ENCODE data around the gene RAMAC. TPM values are rescaled to one million over a fixed set of nuclear protein-coding genes. Genes with fewer than 3 reads are reported as not detected.

The RAMAC gene
- total RNA-seq, 3 donors from 2014 or later (not counting 1 experiment from before 2014, with no cell fraction given): 15.4 to 27.2 (median 25.7) TPM

GRCh38 chr15:82971218-82971984 lies 14.6 kb upstream of the RAMAC start:
- ATAC-seq: no peak
- WGBS (ENCODE audit: insufficient coverage): no CpG with 5 or more reads among the region's 2 CpGs
- no peak for DNase-seq
- H3K36me3 ChIP-seq (ENCODE audit: control insufficient read depth, insufficient read depth, low read length): no peaks in the 10 kb centered on the region
- no peaks in the 10 kb centered on the region for H3K36me3 Mint-ChIP-seq
- H3K4me1 ChIP-seq (ENCODE audit: control insufficient read depth, insufficient read depth, low read length): peaks cover 6% of the 10 kb centered on the region
- no peak for TF ChIP-seq CTCF (IDR thresholded peaks at IDR 0.05)
- no peaks in the 10 kb centered on the region for H3K9me3 ChIP-seq (ENCODE audit: control insufficient read depth, insufficient read depth, low read length)
- H3K4me3 ChIP-seq (ENCODE audit: low read length): no peak overlapping the region
- H3K4me3 Mint-ChIP-seq: no peak overlapping the region
- no peaks in the 10 kb centered on the region for H3K9me3 Mint-ChIP-seq
- H3K27ac Mint-ChIP-seq: no peak overlapping the region
- no peaks in the 10 kb centered on the region for H3K27me3 Mint-ChIP-seq (ENCODE audit: low read depth in 2 of 2)
- no peaks in the 10 kb centered on the region for H3K27me3 ChIP-seq (ENCODE audit: control insufficient read depth, insufficient read depth, low read length)
- intact Hi-C loops (cut with micrococcal nuclease): no loop called here
- peaks cover 6% of the 10 kb centered on the region in 2 donors for H3K4me1 Mint-ChIP-seq
- no peak overlapping the region for H3K27ac ChIP-seq (ENCODE audit: low read length)

GRCh38 chr15:82972990-82973389 lies 13.0 kb upstream of the RAMAC start:
- Histone ChIP-seq H3K27ac (ENCODE audit: low read length) (no peak overlapping the region), H3K36me3 (ENCODE audit: control insufficient read depth, insufficient read depth, low read length) (no peaks in the 10 kb centered on the region), H3K4me3 (ENCODE audit: low read length) (no peak overlapping the region), H3K27me3 (ENCODE audit: control insufficient read depth, insufficient read depth, low read length) (no peaks in the 10 kb centered on the region), H3K9me3 (ENCODE audit: control insufficient read depth, insufficient read depth, low read length) (no peaks in the 10 kb centered on the region), H3K4me1 (ENCODE audit: control insufficient read depth, insufficient read depth, low read length) (no peaks in the 10 kb centered on the region)
- Mint-ChIP-seq H3K4me3 (no peak overlapping the region), H3K27me3 (ENCODE audit: low read depth in 2 of 2) (no peaks in the 10 kb centered on the region), H3K4me1 (no peaks in the 10 kb centered on the region), H3K36me3 (no peaks in the 10 kb centered on the region), H3K27ac (no peak overlapping the region), H3K9me3 (no peaks in the 10 kb centered on the region)
- DNase-seq (no peak), ATAC-seq (no peak)
- no peak for TF ChIP-seq CTCF (IDR thresholded peaks at IDR 0.05)
- WGBS (ENCODE audit: insufficient coverage): 100% methylated on average over 1 of the region's 1 CpG
- intact Hi-C loops (cut with micrococcal nuclease): no loop called here

GRCh38 chr15:82977076-82977475 lies 8.9 kb upstream of the RAMAC start:
- Mint-ChIP-seq H3K36me3 (no peaks in the 10 kb centered on the region), H3K27me3 (ENCODE audit: low read depth in 2 of 2) (no peaks in the 10 kb centered on the region), H3K27ac (no peak overlapping the region), H3K4me3 (no peak overlapping the region), H3K4me1 (no peaks in the 10 kb centered on the region), H3K9me3 (no peaks in the 10 kb centered on the region)
- intact Hi-C loops (cut with micrococcal nuclease): no loop called here
- Histone ChIP-seq H3K4me1 (ENCODE audit: control insufficient read depth, insufficient read depth, low read length) (no peaks in the 10 kb centered on the region), H3K9me3 (ENCODE audit: control insufficient read depth, insufficient read depth, low read length) (no peaks in the 10 kb centered on the region), H3K4me3 (ENCODE audit: low read length) (no peak overlapping the region), H3K36me3 (ENCODE audit: control insufficient read depth, insufficient read depth, low read length) (no peaks in the 10 kb centered on the region), H3K27me3 (ENCODE audit: control insufficient read depth, insufficient read depth, low read length) (no peaks in the 10 kb centered on the region), H3K27ac (ENCODE audit: low read length) (no peak overlapping the region)
- DNase-seq: no peak
- ATAC-seq: no peak
- WGBS (ENCODE audit: insufficient coverage): 75% methylated on average over 1 of the region's 1 CpG
- no peak for TF ChIP-seq CTCF (IDR thresholded peaks at IDR 0.05)

- Histone ChIP-seq H3K4me1 (ENCODE audit: control insufficient read depth, insufficient read depth, low read length) (no peaks in the 10 kb centered on the region), H3K27me3 (ENCODE audit: control insufficient read depth, insufficient read depth, low read length) (no peaks in the 10 kb centered on the region), H3K27ac (ENCODE audit: low read length) (no peak overlapping the region), H3K4me3 (ENCODE audit: low read length) (no peak overlapping the region), H3K36me3 (ENCODE audit: control insufficient read depth, insufficient read depth, low read length) (no peaks in the 10 kb centered on the region), H3K9me3 (ENCODE audit: control insufficient read depth, insufficient read depth, low read length) (no peaks in the 10 kb centered on the region)
- DNase-seq (no peak), ATAC-seq (no peak)
- intact Hi-C loops (cut with micrococcal nuclease): no loop called here
- TF ChIP-seq CTCF (IDR thresholded peaks at IDR 0.05): no peak
- H3K9me3 Mint-ChIP-seq: no peaks in the 10 kb centered on the region
- H3K4me3 Mint-ChIP-seq: no peak overlapping the region
- H3K36me3 Mint-ChIP-seq: no peaks in the 10 kb centered on the region
- no peaks in the 10 kb centered on the region for H3K27me3 Mint-ChIP-seq (ENCODE audit: low read depth in 2 of 2)
- H3K4me1 Mint-ChIP-seq: no peaks in the 10 kb centered on the region
- WGBS (ENCODE audit: insufficient coverage): 97% methylated on average over 5 of the region's 5 CpGs
- H3K27ac Mint-ChIP-seq: no peak overlapping the region
These were observed 7.6 kb upstream of the RAMAC start for GRCh38 chr15:82978438-82978837.

Measured in natural killer cell (primary cell).